GM19035 (cell line): ENCODE measurements around the gene ZKSCAN3.
"Not testable (repeated sequence)": the region's sequence is repeated elsewhere in the genome, so short reads cannot be mapped to it uniquely, and the experiment has no call there.

Experiments used
- ATAC-seq: cut with Tn5 transposase; IDR thresholded peaks from one replicate; pipeline ENCODE4 v1.9.1; 2021; ENCODE audit not compliant: unreplicated experiment

Gene ZKSCAN3

GRCh38 chr6:28349892-28350737, at the start of gene ZKSCAN3:
Gene ZKSCAN3 (plus strand): TSS chr6:28349947. CDS start chr6:28359587, 9,640 bp downstream.
- peak; percentile 99 for ATAC-seq

GRCh38 chr6:28303570-28303969, 46.2 kb upstream of the ZKSCAN3 start:
- peak; percentile 78 for ATAC-seq

- not testable (repeated sequence) for ATAC-seq
These were observed 43.4 kb upstream of the ZKSCAN3 start for GRCh38 chr6:28306363-28306762.

- no peak for ATAC-seq
These were observed 38.5 kb upstream of the ZKSCAN3 start for GRCh38 chr6:28311139-28311823.

- no peak for ATAC-seq
These were observed 36.8 kb upstream of the ZKSCAN3 start for GRCh38 chr6:28312939-28313338.

- no peak for ATAC-seq
These were observed 34.1 kb upstream of the ZKSCAN3 start for GRCh38 chr6:28315628-28316027.

GRCh38 chr6:28317866-28318265, 31.9 kb upstream of the ZKSCAN3 start:
- not testable (repeated sequence) for ATAC-seq

GRCh38 chr6:28322661-28323060, 27.1 kb upstream of the ZKSCAN3 start:
- ATAC-seq, result no peak

- no peak for ATAC-seq
These were observed 25.8 kb upstream of the ZKSCAN3 start for GRCh38 chr6:28323813-28324424.

GRCh38 chr6:28326371-28326948, 23.3 kb upstream of the ZKSCAN3 start:
- ATAC-seq, result no peak

GRCh38 chr6:28330041-28330440, 19.7 kb upstream of the ZKSCAN3 start:
- no peak for ATAC-seq

- ATAC-seq, result no peak
These were observed 16.7 kb upstream of the ZKSCAN3 start for GRCh38 chr6:28333047-28333446.

- no peak for ATAC-seq
These were observed 16.1 kb upstream of the ZKSCAN3 start for GRCh38 chr6:28333599-28334018.

- no peak for ATAC-seq
These were observed 15.3 kb upstream of the ZKSCAN3 start for GRCh38 chr6:28334286-28335039.

GRCh38 chr6:28335040-28335563, 14.6 kb upstream of the ZKSCAN3 start:
- no peak for ATAC-seq

GRCh38 chr6:28335564-28336283, 14.0 kb upstream of the ZKSCAN3 start, which contains the start of gene ZSCAN31:
Gene ZSCAN31 (minus strand): TSS chr6:28336148. CDS start chr6:28329683, 6,465 bp downstream.
- ATAC-seq, result peak; percentile 93

- ATAC-seq, result peak; percentile 33
These were observed 13.2 kb upstream of the ZKSCAN3 start for GRCh38 chr6:28336284-28337120.

- ATAC-seq, result no peak
These were observed 12.6 kb upstream of the ZKSCAN3 start for GRCh38 chr6:28337121-28337520.
